SK-N-MC (cell line): Measurements from ENCODE around the gene INS.

Experiments used
- EZH2 ChIP-seq: fragments of 200-600 bp; sonication (generic); IDR thresholded peaks from one replicate; pipeline ENCODE4 v1.6.1; 2017; ENCODE audit warnings: antibody characterized with exemption
- FOXP2 ChIP-seq: optimal IDR thresholded peaks from 2 replicates; pipeline ENCODE3; 2011; ENCODE audit warnings: mild to moderate bottlenecking, moderate library complexity; ENCODE audit not compliant: insufficient read depth; ENCODE audit errors: extremely low read length, control extremely low read depth
- POLR2AphosphoS5 ChIP-seq: IDR thresholded peaks from 2 replicates; pipeline ENCODE4 v1.6.1; 2012; ENCODE audit warnings: mild to moderate bottlenecking, low read depth, low read length, borderline replicate concordance

DNA sequence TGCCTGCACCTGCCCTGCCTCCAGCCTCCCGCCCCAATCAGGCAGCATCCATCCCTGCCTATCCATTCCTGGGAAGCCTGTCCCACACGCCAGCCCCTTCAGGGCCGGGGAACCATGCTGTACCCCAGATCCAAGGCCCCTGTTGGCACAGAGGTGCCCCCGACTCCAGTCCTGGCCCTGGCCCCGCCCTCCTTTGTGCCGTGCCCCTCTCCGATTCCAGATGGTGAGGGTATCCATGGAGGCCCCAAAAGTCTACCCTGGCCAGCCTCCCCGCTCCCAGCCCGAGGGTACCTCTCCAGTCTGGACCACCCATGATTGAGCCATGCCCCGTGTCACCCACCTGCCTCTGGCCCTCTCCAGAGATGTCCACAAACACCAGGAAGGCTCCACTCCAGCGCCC, 13.4 kb upstream of the INS start:
- TF ChIP-seq EZH2: no peak
- TF ChIP-seq FOXP2: no peak
- no peak for TF ChIP-seq POLR2AphosphoS5
